Measurements from ENCODE around the gene RPGR.

RPGR gene

DNA sequence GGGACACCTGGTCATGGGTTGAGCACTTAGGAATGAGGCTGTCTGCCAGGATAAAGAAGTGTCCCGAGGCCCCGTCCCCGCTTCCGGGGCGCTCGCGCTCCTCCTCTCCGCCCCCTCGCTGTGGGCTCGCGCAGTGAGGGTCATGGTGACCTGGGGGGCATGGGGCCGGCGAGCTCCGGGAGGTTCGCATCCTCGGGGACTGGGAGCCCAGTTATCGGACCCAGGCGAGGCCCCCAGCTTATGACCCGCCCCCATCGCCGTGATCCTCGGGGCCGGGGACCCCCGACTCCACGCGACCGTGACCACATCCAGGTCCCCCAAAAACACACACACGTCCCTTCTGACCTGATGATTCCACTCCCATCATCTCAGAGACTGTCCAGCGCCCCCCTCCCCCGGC, 71.3 kb downstream of the RPGR start:
- DNase-seq: no peak

GRCh38 chrX:38249965-38250364, 77.3 kb downstream of the RPGR start:
- no peak for DNase-seq

DNA sequence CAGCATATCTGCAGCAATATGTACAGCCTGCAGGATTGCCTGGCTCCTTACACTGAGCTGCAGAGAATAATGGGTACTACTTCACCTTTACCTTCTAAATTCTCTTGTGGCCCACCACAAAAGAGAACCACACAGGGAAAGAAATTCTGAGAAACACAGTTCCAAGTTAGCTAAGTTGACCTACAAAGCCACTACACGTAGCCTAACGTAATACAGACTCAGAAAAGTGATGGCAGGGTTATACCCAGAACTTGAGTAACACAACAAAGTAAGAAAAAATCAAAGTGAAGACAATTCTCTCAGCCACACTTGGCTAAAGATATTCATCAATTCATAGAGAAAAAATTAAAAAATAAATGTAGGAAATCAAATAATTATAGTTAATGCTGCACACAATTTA, 80.3 kb downstream of the RPGR start:
- no peak for DNase-seq

DNA sequence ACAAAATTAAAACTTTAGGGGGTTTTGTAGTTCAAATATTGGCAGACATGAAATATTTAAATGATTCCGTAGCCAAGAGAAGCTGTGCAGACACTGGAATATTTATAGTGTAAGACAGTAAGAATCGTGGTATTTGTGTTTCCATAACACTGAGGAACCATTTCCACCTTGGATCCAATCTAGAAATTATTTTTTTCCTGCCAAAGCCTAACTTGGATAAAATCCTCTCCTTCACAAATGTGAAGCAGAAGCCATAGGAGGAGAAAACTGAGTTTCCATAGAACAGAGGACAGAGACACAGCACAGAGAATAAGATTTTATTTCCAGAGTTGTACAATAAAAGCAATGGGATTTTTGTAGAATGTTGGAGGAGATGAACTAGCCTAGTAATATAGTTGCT, 86.8 kb downstream of the RPGR start:
- DNase-seq: no peak

GRCh38 chrX:38236901-38237615, 90.3 kb downstream of the RPGR start:
- DNase-seq: no peak

GRCh38 chrX:38233891-38234667, 93.2 kb downstream of the RPGR start:
- no peak for DNase-seq

- DNase-seq: no peak
Observed at GRCh38 chrX:38232079-38232686, 95.1 kb downstream of the RPGR start.

GRCh38 chrX:38225093-38225492, 102.2 kb downstream of the RPGR start:
- no peak for DNase-seq

- no peak for DNase-seq
Observed at GRCh38 chrX:38224160-38224559, 103.1 kb downstream of the RPGR start.

GRCh38 chrX:38221391-38221929, 105.8 kb downstream of the RPGR start:
- no peak for DNase-seq

DNA sequence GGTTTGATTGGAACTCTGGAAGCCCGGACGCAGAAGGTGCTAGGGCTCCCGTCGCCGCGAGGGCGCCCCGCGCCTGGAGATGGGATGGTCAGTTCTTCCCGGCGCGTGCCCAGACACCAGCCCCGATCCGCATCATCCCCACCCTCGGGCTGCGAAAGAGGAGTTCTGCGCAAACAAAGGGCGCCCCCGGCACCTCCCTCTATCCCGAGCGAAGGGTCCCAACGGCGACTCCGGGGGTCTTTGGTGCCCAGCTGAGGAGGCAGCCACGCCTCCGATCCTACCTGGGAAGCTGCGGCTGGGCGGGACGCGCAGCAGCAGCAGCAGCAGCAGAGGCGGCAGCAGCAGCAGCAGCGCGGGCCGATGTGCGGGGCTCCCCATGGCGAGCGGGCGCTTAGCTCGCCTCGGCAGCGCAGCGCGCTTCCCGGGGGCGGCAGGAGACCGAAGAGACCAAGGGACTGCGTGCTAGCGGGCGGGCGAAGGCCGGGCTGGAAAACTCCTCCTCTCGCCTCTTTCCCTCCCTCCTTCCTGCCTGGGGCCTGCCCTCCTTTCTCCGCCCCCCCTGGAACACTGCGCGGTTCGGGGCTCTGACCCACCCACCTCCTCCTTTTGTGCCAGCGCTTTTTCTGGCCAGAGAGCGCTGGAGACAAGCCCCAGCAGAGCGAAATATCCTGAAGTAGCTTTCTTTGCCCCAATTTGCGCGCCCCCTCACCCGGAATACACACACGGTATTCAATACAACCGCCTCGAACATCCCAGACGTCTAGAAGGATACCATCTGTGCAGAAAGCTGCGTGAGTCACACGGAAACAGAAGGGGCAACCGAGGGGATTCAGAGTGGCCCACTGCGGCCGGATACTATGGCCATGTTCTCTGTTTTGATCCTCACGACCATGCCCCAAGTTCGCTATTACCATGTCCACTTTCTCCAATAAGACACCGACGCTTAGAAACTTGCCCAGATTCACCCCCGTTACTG, 106.6 kb downstream of the RPGR start, which contains the start of gene SRPX:
Gene SRPX (minus strand): TSS at position 457 of the 976 bp plus-strand sequence. CDS start 79 bp downstream, at position 378.
- no peak for DNase-seq

DNA sequence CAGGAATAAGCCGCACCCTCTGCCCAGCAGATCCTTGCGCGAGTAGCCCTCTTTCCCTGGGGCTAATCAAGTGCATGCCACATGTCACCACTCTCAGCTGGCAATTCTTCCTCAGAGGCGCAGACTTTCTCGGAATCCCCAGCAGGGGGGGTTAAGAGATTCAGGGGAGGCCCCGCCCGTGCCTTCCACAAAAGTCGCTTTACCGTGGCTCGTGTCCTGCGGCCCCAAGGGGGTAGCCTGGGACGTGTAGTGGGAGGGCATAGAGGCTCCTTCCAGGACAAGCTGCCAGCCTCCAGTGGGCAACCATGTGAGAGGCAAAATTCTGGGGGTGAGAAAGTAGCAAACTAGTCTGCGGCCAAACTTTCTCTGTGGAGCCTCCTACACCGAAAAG, 107.3 kb downstream of the RPGR start:
- no peak for DNase-seq

Measured in 8988T (cell line).